NCI-H2227 treated with DMSO at 0.1 percent for 48 hours (cell line): ENCODE measurements around the gene ACTR3C.
"Not testable (repeated sequence)": the region's sequence is repeated elsewhere in the genome, so short reads cannot be mapped to it uniquely, and the experiment has no call there.

Experiments used
- DNase-seq: peaks from one replicate; lab custom pipeline; 2025; lab: John Stamatoyannopoulos, UW

The ACTR3C gene

GRCh38 chr7:150312649-150313366, 10.5 kb downstream of the ACTR3C start:
- not testable (repeated sequence) for DNase-seq

- DNase-seq = no peak
Measured at GRCh38 chr7:150311711-150312110, 11.6 kb downstream of the ACTR3C start.

- no peak for DNase-seq
Measured at GRCh38 chr7:150311146-150311545, 12.2 kb downstream of the ACTR3C start.

- DNase-seq = no peak
Measured at GRCh38 chr7:150308575-150308974, 14.8 kb downstream of the ACTR3C start.

- DNase-seq = no peak
Measured at GRCh38 chr7:150307904-150308303, 15.4 kb downstream of the ACTR3C start.

- no peak for DNase-seq
Measured at GRCh38 chr7:150307129-150307528, 16.2 kb downstream of the ACTR3C start.

GRCh38 chr7:150306377-150306776, 17.0 kb downstream of the ACTR3C start:
- DNase-seq = not testable (repeated sequence)

GRCh38 chr7:150305903-150306284, 17.5 kb downstream of the ACTR3C start:
- DNase-seq = not testable (repeated sequence)

GRCh38 chr7:150305259-150305902, 18.0 kb downstream of the ACTR3C start:
- not testable (repeated sequence) for DNase-seq

GRCh38 chr7:150304499-150305258, 18.7 kb downstream of the ACTR3C start:
- not testable (repeated sequence) for DNase-seq

- not testable (repeated sequence) for DNase-seq
Measured at GRCh38 chr7:150302908-150303310, 20.4 kb downstream of the ACTR3C start.

GRCh38 chr7:150297978-150298377, 25.4 kb downstream of the ACTR3C start:
- DNase-seq = not testable (repeated sequence)

- DNase-seq = not testable (repeated sequence)
Measured at GRCh38 chr7:150296802-150297201, 26.5 kb downstream of the ACTR3C start.

- DNase-seq = not testable (repeated sequence)
Measured at GRCh38 chr7:150295614-150296013, 27.7 kb downstream of the ACTR3C start.

- DNase-seq = not testable (repeated sequence)
Measured at GRCh38 chr7:150295027-150295426, 28.3 kb downstream of the ACTR3C start.

GRCh38 chr7:150290317-150290716, 33.0 kb downstream of the ACTR3C start:
- not testable (repeated sequence) for DNase-seq

- not testable (repeated sequence) for DNase-seq
Measured at GRCh38 chr7:150288816-150289215, 34.5 kb downstream of the ACTR3C start.

GRCh38 chr7:150287815-150288214, 35.5 kb downstream of the ACTR3C start:
- not testable (repeated sequence) for DNase-seq

- DNase-seq = peak; percentile 12
Measured at GRCh38 chr7:150285849-150286754, 37.2 kb downstream of the ACTR3C start.

- DNase-seq = not testable (repeated sequence)
Measured at GRCh38 chr7:150283608-150284007, 39.7 kb downstream of the ACTR3C start.

- not testable (repeated sequence) for DNase-seq
Measured at GRCh38 chr7:150283111-150283510, 40.2 kb downstream of the ACTR3C start.
